ENCODE data around the gene CCDC85A. TPM values are rescaled to one million over a fixed set of nuclear protein-coding genes. Genes with fewer than 3 reads are reported as not detected.
A peak's percentile ranks its signal among the peaks of the same experiment; 100 is the strongest.

CCDC85A gene
- total and polyA plus RNA-seq, 4 donors: 12.1 to 26.4 (median 23.5) TPM

DNA sequence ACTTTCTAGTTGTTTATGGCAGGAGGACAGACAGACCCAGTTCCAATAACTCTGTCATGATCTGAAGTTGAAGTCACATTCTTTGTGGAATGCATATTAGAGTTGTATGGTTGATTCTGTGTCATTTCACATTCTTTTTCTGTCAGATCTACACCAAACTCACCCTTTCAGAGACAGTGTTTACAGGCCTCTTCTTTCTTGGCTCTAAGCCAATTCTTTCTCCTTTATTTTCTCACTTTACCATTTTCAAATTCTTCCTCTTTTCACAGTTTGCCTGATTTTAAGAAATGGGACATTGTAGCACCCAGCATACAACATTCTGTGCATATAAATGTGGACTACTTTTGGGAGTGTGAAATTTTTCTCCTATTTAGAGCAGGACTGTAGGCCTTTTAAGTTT lies 103.7 kb downstream of the CCDC85A start:
- no peak overlapping the region for H3K27ac ChIP-seq (ENCODE audit: low read depth, low read length)
- H3K4me3 ChIP-seq (ENCODE audit: low read depth, low read length): no peak overlapping the region
- no peaks in the 10 kb centered on the region for H3K27me3 ChIP-seq (ENCODE audit: control insufficient read depth, insufficient read depth, low read length)
- no peak for DNase-seq (ENCODE audit: low read depth in 4 of 6, low spot score in 6 of 6)
- H3K9me3 ChIP-seq (ENCODE audit: control insufficient read depth, insufficient read depth, low read length): no peaks in the 10 kb centered on the region
- no peaks in the 10 kb centered on the region for H3K4me1 ChIP-seq (ENCODE audit: control insufficient read depth, insufficient read depth, low read length)
- no peaks in the 10 kb centered on the region for H3K36me3 ChIP-seq (ENCODE audit: control insufficient read depth, insufficient read depth, low read length)

DNA sequence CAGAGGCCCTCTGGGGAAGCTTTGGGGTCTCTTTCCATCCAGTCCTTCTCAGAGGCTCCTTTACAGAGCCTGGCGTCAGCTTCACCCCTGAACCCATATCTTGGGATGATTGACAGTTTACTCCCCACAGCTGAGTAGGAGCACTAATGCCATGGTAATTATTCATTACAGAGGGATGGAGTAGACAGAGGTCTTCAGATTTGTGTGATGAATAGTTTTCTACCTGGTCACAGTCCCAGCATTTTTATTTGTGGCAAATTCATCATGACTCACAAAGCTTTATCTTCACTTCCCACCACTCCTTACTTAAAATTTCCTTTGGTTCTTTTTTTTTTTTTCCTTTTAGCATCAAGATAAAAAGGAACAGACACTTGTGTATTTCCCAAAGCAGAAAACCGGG lies 104.2 kb downstream of the CCDC85A start:
- no peaks in the 10 kb centered on the region for H3K9me3 ChIP-seq (ENCODE audit: control insufficient read depth, insufficient read depth, low read length)
- no peak overlapping the region for H3K4me3 ChIP-seq (ENCODE audit: low read depth, low read length)
- H3K27ac ChIP-seq (ENCODE audit: low read depth, low read length): no peak overlapping the region
- H3K27me3 ChIP-seq (ENCODE audit: control insufficient read depth, insufficient read depth, low read length): no peaks in the 10 kb centered on the region
- H3K4me1 ChIP-seq (ENCODE audit: control insufficient read depth, insufficient read depth, low read length): no peaks in the 10 kb centered on the region
- no peaks in the 10 kb centered on the region for H3K36me3 ChIP-seq (ENCODE audit: control insufficient read depth, insufficient read depth, low read length)
- no peak for DNase-seq (ENCODE audit: low read depth in 4 of 6, low spot score in 6 of 6)
- WGBS (ENCODE audit: insufficient coverage): no CpG with 5 or more reads among the region's 2 CpGs

DNA sequence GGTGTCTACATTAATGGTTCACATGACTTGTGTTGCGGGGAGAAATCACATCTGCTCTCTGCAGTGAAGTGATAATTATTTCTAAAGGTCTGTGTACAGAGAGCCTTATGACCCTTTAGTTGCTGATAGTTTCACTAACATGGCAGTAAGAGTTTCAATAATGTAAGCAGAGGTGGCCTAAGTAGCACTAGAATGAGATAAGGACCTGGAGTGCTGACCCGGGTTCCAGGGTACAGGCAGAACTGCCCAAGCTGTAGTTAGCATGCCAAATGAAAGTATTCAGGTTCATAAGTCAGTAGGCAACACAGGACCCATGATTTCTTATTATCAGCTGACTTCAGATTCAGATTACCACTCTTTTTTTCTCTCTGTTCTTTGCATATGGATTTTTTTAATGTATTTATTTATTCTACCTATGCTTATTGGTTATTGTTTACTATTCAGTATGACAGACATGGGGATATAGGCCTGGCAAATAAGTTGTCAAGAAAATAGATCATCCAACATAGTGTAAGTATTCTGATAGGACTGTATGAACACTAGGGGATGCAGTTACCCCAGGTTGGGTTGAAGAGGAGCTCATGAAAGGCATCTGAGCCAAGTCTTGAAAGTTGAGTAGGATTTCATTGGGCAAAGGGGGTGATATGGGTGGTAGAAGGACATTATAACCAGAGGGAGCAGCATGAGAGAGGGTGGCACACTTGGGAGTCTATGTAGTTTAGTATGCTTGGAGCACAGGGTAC lies 105.2 kb downstream of the CCDC85A start:
- 80% methylated on average over 2 of the region's 2 CpGs for WGBS (ENCODE audit: insufficient coverage)

DNA sequence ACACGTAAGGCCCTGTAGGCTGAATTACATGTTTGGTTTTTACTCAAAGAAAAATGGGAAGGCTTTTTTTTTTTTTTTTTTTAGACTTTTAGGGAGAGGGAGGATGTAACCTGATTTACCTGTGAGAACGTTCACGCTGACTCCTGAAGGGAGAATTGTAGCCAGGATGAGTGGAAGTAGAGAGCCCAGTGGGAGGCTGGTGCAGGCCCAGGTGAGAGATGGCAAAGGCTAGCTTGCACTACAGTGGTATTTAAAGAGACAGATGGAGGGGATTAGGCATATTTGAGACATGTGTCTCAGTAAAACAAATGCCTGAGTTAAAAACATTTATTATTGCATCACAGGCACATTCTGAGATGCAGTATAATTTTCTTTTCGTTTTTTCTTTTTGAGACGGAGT lies 107.9 kb downstream of the CCDC85A start:
- H3K4me3 ChIP-seq (ENCODE audit: low read depth, low read length): no peak overlapping the region
- DNase-seq (ENCODE audit: low read depth in 4 of 6, low spot score in 6 of 6): no peak
- H3K36me3 ChIP-seq (ENCODE audit: control insufficient read depth, insufficient read depth, low read length): no peaks in the 10 kb centered on the region
- no peaks in the 10 kb centered on the region for H3K9me3 ChIP-seq (ENCODE audit: control insufficient read depth, insufficient read depth, low read length)
- no peak overlapping the region for H3K27ac ChIP-seq (ENCODE audit: low read depth, low read length)
- peaks cover 3% of the 10 kb centered on the region for H3K4me1 ChIP-seq (ENCODE audit: control insufficient read depth, insufficient read depth, low read length)
- no peaks in the 10 kb centered on the region for H3K27me3 ChIP-seq (ENCODE audit: control insufficient read depth, insufficient read depth, low read length)
- 95% methylated on average over 5 of the region's 5 CpGs for WGBS (ENCODE audit: insufficient coverage)

More for the DNA sequence above, 105.2 kb downstream of the CCDC85A start:
- Histone ChIP-seq H3K36me3 (ENCODE audit: control insufficient read depth, insufficient read depth, low read length) (no peaks in the 10 kb centered on the region), H3K9me3 (ENCODE audit: control insufficient read depth, insufficient read depth, low read length) (no peaks in the 10 kb centered on the region), H3K4me3 (ENCODE audit: low read depth, low read length) (no peak overlapping the region), H3K4me1 (ENCODE audit: control insufficient read depth, insufficient read depth, low read length) (no peaks in the 10 kb centered on the region), H3K27me3 (ENCODE audit: control insufficient read depth, insufficient read depth, low read length) (no peaks in the 10 kb centered on the region), H3K27ac (ENCODE audit: low read depth, low read length) (no peak overlapping the region)
- DNase-seq (ENCODE audit: low read depth in 4 of 6, low spot score in 6 of 6): no peak

DNA sequence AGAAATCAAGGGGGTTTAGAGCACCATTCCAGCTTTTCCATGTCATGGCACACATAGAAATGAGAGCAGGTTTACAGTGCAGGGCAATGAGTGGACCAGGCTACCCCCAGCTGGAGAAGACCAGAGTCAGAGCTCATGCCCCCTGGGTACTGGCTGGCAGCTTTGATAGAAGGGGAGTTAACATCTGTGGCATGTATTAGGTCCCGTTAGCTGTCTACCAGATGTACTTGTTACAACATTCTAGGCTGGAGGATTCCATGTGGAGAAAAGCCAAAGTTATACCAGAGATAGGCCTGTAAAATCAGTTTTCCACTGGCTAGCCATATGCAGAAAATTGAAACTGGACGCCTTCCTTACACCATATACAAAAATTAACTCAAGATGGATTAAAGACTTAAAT lies 109.2 kb downstream of the CCDC85A start:
- 100% methylated on average over 1 of the region's 2 CpGs for WGBS (ENCODE audit: insufficient coverage)
- Histone ChIP-seq H3K36me3 (ENCODE audit: control insufficient read depth, insufficient read depth, low read length) (no peaks in the 10 kb centered on the region), H3K4me3 (ENCODE audit: low read depth, low read length) (no peak overlapping the region), H3K27me3 (ENCODE audit: control insufficient read depth, insufficient read depth, low read length) (no peaks in the 10 kb centered on the region), H3K4me1 (ENCODE audit: control insufficient read depth, insufficient read depth, low read length) (peaks cover 3% of the 10 kb centered on the region), H3K9me3 (ENCODE audit: control insufficient read depth, insufficient read depth, low read length) (no peaks in the 10 kb centered on the region), H3K27ac (ENCODE audit: low read depth, low read length) (no peak overlapping the region)
- DNase-seq (ENCODE audit: low read depth in 4 of 6, low spot score in 6 of 6): no peak

DNA sequence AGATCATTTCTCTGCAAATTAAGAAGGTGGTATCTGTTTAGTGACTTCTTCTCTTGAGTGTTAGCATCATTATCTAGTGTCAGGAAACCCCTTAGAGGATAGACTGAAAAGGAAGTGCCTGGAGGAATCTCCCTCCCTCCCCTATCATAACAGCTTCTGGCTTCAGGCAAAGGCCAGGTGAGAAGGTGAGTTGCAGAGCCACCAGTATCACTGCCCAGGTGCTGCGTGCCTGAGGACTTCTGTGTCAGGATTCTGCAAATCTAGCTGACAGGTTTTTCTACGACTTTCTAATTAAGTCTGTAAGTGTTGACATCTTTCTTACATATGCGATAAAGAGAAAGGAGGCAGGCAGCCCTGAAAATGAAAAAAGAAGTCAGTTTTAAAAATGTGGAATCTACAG lies 111.9 kb downstream of the CCDC85A start:
- 88% methylated on average over 2 of the region's 3 CpGs for WGBS (ENCODE audit: insufficient coverage)
- Histone ChIP-seq H3K27ac (ENCODE audit: low read depth, low read length) (no peak overlapping the region), H3K4me3 (ENCODE audit: low read depth, low read length) (no peak overlapping the region), H3K4me1 (ENCODE audit: control insufficient read depth, insufficient read depth, low read length) (peaks cover 3% of the 10 kb centered on the region), H3K27me3 (ENCODE audit: control insufficient read depth, insufficient read depth, low read length) (no peaks in the 10 kb centered on the region), H3K9me3 (ENCODE audit: control insufficient read depth, insufficient read depth, low read length) (no peaks in the 10 kb centered on the region), H3K36me3 (ENCODE audit: control insufficient read depth, insufficient read depth, low read length) (no peaks in the 10 kb centered on the region)
- no peak for DNase-seq (ENCODE audit: low read depth in 4 of 6, low spot score in 6 of 6)

DNA sequence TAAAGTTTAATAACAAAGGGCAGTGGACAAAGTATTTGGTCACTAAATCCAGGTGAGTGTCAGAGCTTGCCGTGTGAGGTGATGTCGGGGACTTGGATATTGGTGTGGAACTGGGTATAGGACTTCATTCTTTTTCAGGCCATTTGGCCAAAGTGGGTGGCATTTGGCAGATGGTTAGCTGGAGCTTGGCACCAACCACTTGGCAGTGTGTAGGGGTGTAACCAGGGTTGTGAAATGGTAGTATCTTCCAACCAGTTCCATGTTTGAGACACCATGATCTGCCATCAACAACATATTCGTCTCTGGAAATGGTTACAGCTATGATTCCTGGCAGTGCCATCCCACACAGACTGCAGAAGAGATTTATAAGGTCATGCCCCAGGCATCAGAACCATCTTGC lies 113.9 kb downstream of the CCDC85A start:
- H3K9me3 ChIP-seq (ENCODE audit: control insufficient read depth, insufficient read depth, low read length): no peaks in the 10 kb centered on the region
- H3K27ac ChIP-seq (ENCODE audit: low read depth, low read length): no peak overlapping the region
- DNase-seq (ENCODE audit: low read depth in 4 of 6, low spot score in 6 of 6): no peak

DNA sequence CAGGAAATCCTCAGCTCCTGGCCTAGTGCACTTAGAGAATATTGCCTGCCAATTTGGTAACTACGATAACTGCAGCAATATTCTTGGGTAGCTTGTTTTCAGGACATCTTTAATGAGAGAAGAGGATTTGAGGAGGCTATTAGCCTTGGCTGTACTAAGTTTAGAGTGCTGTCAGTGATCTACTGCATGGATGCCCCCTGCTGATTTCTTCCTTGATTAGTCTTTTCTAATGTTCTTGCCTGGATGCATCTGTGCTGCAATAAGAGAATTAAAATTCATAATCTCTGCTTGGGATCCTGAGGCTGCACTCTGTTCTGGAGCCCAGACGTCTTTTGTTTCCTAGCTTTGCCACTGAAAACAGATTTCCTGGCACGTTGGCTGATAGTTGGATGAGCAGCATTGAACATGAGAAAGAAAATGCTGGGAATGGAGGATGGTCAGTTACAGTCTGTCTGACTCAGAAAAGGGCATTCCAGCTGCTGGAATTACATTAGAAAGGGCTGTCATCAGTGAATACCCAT lies 115.4 kb downstream of the CCDC85A start:
- peak in 2 of 6 donors; percentile 68 to 84 for DNase-seq (ENCODE audit: low read depth in 4 of 6, low spot score in 6 of 6)
- no peak overlapping the region for H3K4me3 ChIP-seq (ENCODE audit: low read depth, low read length)
- no peaks in the 10 kb centered on the region for H3K27me3 ChIP-seq (ENCODE audit: control insufficient read depth, insufficient read depth, low read length)
- no peaks in the 10 kb centered on the region for H3K9me3 ChIP-seq (ENCODE audit: control insufficient read depth, insufficient read depth, low read length)
- no peaks in the 10 kb centered on the region for H3K36me3 ChIP-seq (ENCODE audit: control insufficient read depth, insufficient read depth, low read length)
- WGBS (ENCODE audit: insufficient coverage): 18% methylated on average over 3 of the region's 3 CpGs
- H3K4me1 ChIP-seq (ENCODE audit: control insufficient read depth, insufficient read depth, low read length): peaks cover 3% of the 10 kb centered on the region
- no peak overlapping the region for H3K27ac ChIP-seq (ENCODE audit: low read depth, low read length)

More for the DNA sequence above, 113.9 kb downstream of the CCDC85A start:
- Histone ChIP-seq H3K27me3 (ENCODE audit: control insufficient read depth, insufficient read depth, low read length) (no peaks in the 10 kb centered on the region), H3K4me3 (ENCODE audit: low read depth, low read length) (no peak overlapping the region), H3K4me1 (ENCODE audit: control insufficient read depth, insufficient read depth, low read length) (peaks cover 3% of the 10 kb centered on the region), H3K36me3 (ENCODE audit: control insufficient read depth, insufficient read depth, low read length) (no peaks in the 10 kb centered on the region)
- WGBS (ENCODE audit: insufficient coverage): 79% methylated on average over 3 of the region's 3 CpGs

DNA sequence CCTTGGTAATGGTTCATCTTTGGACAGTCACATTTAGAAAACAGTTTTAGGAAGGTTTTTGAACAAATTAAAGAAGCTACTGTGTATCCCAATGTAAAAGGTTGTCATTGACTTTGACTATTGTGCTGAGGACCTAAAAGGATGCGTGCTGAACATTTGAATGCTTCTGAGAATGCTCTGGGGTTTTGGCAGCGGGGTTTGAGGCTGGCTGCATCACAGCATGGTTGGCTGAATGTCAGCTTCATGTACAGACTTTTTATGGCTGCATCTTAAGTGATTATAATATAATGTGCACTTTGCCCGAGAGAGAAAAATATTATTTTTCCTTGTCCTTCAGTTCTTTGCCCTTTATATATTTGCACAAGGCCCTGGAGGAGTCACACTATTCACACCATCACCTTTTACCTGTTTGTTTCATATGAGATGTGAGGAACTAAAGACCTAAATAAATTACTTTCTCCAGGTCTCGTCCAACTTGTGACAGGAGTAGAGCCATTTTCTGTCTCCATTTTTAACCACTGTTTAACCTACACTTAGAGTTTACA lies 125.9 kb downstream of the CCDC85A start:
- no peaks in the 10 kb centered on the region for H3K36me3 ChIP-seq (ENCODE audit: control insufficient read depth, insufficient read depth, low read length)
- WGBS (ENCODE audit: insufficient coverage): 27% methylated on average over 2 of the region's 4 CpGs
- H3K4me1 ChIP-seq (ENCODE audit: control insufficient read depth, insufficient read depth, low read length): peaks cover 6% of the 10 kb centered on the region
- no peaks in the 10 kb centered on the region for H3K27me3 ChIP-seq (ENCODE audit: control insufficient read depth, insufficient read depth, low read length)
- H3K27ac ChIP-seq (ENCODE audit: low read depth, low read length): no peak overlapping the region
- DNase-seq (ENCODE audit: low read depth in 4 of 6, low spot score in 6 of 6): peak in 2 of 6 donors; percentile 54 to 76
- H3K9me3 ChIP-seq (ENCODE audit: control insufficient read depth, insufficient read depth, low read length): no peaks in the 10 kb centered on the region
- no peak overlapping the region for H3K4me3 ChIP-seq (ENCODE audit: low read depth, low read length)

DNA sequence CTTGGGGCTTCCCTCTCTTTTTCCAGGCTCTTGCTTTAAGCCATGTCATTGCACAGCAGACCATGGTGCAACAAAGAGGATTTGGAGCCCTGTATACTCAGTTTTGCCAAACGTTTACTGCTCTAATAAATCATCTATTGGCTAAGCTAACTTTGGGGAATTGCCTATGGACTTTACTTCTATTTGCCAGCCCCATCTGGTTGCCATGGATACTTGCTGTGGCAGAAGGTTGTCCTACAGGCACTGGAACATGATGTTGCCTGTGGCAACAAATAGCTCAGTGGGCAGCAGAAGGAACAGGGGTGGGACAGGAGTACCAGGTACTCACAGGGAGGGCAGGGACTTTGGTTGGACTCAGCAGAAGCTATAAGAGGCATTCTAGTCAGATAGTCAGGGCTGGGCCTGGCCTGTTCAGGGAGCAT lies 129.7 kb downstream of the CCDC85A start:
- Histone ChIP-seq H3K9me3 (ENCODE audit: control insufficient read depth, insufficient read depth, low read length) (no peaks in the 10 kb centered on the region), H3K4me3 (ENCODE audit: low read depth, low read length) (no peak overlapping the region), H3K27ac (ENCODE audit: low read depth, low read length) (peak overlapping the region; percentile 48), H3K36me3 (ENCODE audit: control insufficient read depth, insufficient read depth, low read length) (no peaks in the 10 kb centered on the region), H3K27me3 (ENCODE audit: control insufficient read depth, insufficient read depth, low read length) (no peaks in the 10 kb centered on the region), H3K4me1 (ENCODE audit: control insufficient read depth, insufficient read depth, low read length) (peaks cover 6% of the 10 kb centered on the region)
- DNase-seq (ENCODE audit: low read depth in 4 of 6, low spot score in 6 of 6): peak; percentile 36 to 84 (median 58)
- WGBS (ENCODE audit: insufficient coverage): 0% methylated on average over 1 of the region's 1 CpG
